AML-193 (cell line): ENCODE results near the gene SETD5.
"Not testable (repeated sequence)": the region's sequence is repeated elsewhere in the genome, so short reads cannot be mapped to it uniquely, and the experiment has no call there.

ENCODE experiments used
- DNase-seq, 2 experiments: peaks; one replicate each; lab custom pipeline; 2025; lab: John Stamatoyannopoulos, UW

The SETD5 gene

GRCh38 chr3:9467451-9467850 lies 70.0 kb downstream of the SETD5 start:
- DNase-seq = no peak

GRCh38 chr3:9468460-9468859 lies 71.0 kb downstream of the SETD5 start:
- DNase-seq = no peak

GRCh38 chr3:9469986-9470385 lies 72.6 kb downstream of the SETD5 start:
- DNase-seq = no peak

GRCh38 chr3:9473496-9474065 lies 76.2 kb downstream of the SETD5 start:
- no peak for DNase-seq

- DNase-seq = no peak
Measured at GRCh38 chr3:9474482-9474881, 77.1 kb downstream of the SETD5 start.

GRCh38 chr3:9476935-9477334 lies 79.5 kb downstream of the SETD5 start:
- no peak for DNase-seq

- no peak for DNase-seq
Measured at GRCh38 chr3:9480265-9480664, 82.8 kb downstream of the SETD5 start.

GRCh38 chr3:9485248-9485647 lies 87.8 kb downstream of the SETD5 start:
- no peak for DNase-seq

GRCh38 chr3:9491506-9491905 lies 94.1 kb downstream of the SETD5 start:
- DNase-seq = no peak

GRCh38 chr3:9494036-9494435 lies 96.6 kb downstream of the SETD5 start:
- DNase-seq = not testable (repeated sequence)

GRCh38 chr3:9496893-9497292 lies 99.5 kb downstream of the SETD5 start:
- DNase-seq = no peak

GRCh38 chr3:9497821-9498565 lies 100.6 kb downstream of the SETD5 start:
- no peak for DNase-seq

GRCh38 chr3:9498781-9499180 lies 101.4 kb downstream of the SETD5 start:
- no peak for DNase-seq

- no peak for DNase-seq
Measured at GRCh38 chr3:9499455-9500107, 102.2 kb downstream of the SETD5 start.

GRCh38 chr3:9500108-9501050 lies 103.0 kb downstream of the SETD5 start:
- DNase-seq = peak; percentile 35 to 53

GRCh38 chr3:9501226-9501625 lies 103.8 kb downstream of the SETD5 start:
- DNase-seq = no peak

- DNase-seq = peak; percentile 59 to 61
Measured at GRCh38 chr3:9503283-9503682, 105.9 kb downstream of the SETD5 start.

GRCh38 chr3:9507586-9508578 lies 110.5 kb downstream of the SETD5 start:
- no peak for DNase-seq

- no peak for DNase-seq
Measured at GRCh38 chr3:9508781-9509180, 111.4 kb downstream of the SETD5 start.

- no peak for DNase-seq
Measured at GRCh38 chr3:9512456-9513045, 115.1 kb downstream of the SETD5 start.

GRCh38 chr3:9514306-9514705 lies 116.9 kb downstream of the SETD5 start:
- DNase-seq = no peak
